ENCODE data around the gene THSD4.

The THSD4 gene

GRCh38 chr15:71098920-71099319 is 16.4 kb upstream of the THSD4 start:
- DNase-seq: no peak

- DNase-seq: no peak
Observed at GRCh38 chr15:71103102-71103676, 12.1 kb upstream of the THSD4 start.

GRCh38 chr15:71104636-71105035 is 10.6 kb upstream of the THSD4 start:
- no peak for DNase-seq

GRCh38 chr15:71105444-71105843 is 9.8 kb upstream of the THSD4 start:
- DNase-seq: no peak

- DNase-seq: no peak
Observed at GRCh38 chr15:71106802-71107500, 8.3 kb upstream of the THSD4 start.

- no peak for DNase-seq
Observed at GRCh38 chr15:71107501-71107815, 7.8 kb upstream of the THSD4 start.

GRCh38 chr15:71109130-71109529 is 6.1 kb upstream of the THSD4 start:
- no peak for DNase-seq

- DNase-seq: no peak
Observed at GRCh38 chr15:71109905-71110304, 5.4 kb upstream of the THSD4 start.

- DNase-seq: no peak
Observed at GRCh38 chr15:71110405-71111180, 4.7 kb upstream of the THSD4 start.

- no peak for DNase-seq
Observed at GRCh38 chr15:71111181-71111565, 4.1 kb upstream of the THSD4 start.

- no peak for DNase-seq
Observed at GRCh38 chr15:71111950-71112349, 3.3 kb upstream of the THSD4 start.

- DNase-seq: no peak
Observed at GRCh38 chr15:71112429-71112828, 2.8 kb upstream of the THSD4 start.

GRCh38 chr15:71114066-71114680 is 1.1 kb upstream of the THSD4 start:
- DNase-seq: no peak

GRCh38 chr15:71115567-71116351 is 488 bp downstream of the THSD4 start:
- no peak for DNase-seq

GRCh38 chr15:71116366-71116765 is 1.1 kb downstream of the THSD4 start:
- DNase-seq: no peak

- no peak for DNase-seq
Observed at GRCh38 chr15:71116942-71117341, 1.7 kb downstream of the THSD4 start.

- DNase-seq: no peak
Observed at GRCh38 chr15:71117714-71118305, 2.5 kb downstream of the THSD4 start.

- no peak for DNase-seq
Observed at GRCh38 chr15:71118345-71118744, 3.1 kb downstream of the THSD4 start.

GRCh38 chr15:71118881-71119632 is 3.8 kb downstream of the THSD4 start:
- no peak for DNase-seq

- no peak for DNase-seq
Observed at GRCh38 chr15:71120428-71120944, 5.2 kb downstream of the THSD4 start.

- no peak for DNase-seq
Observed at GRCh38 chr15:71121442-71121841, 6.2 kb downstream of the THSD4 start.

Data from GOT3 (cell line).